Measurements from ENCODE around the gene RPL27.

DNA sequence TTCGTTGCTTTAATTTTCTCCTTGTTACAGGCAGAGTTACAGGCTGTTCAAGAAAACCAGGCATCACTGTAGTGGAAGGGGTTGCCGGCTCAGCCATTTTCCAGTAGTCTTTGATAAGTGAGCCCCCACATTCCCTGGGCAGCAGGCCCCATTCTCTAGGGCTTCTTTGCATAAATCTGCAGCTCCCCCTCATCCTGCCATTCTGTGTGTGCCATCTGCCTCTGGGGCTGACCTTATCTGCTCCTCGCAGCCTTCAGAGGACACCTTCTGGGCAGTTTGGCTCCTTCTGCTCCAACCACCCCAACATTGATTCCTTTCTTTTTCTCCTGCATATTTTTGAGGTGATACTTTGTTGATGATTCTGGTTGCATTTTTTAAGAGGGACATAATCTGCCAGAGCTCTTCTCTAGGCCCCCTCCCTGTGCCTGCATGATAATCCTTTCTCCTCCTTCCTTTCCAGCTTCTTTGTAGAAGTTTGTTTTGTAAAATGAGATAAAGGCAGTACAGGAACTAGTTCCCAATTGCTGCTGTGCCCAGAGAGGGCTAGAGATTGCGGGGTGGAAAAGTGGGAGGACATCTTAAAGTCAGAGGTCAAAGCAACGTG is 43.9 kb downstream of the RPL27 start:
- TF ChIP-seq CTCF (IDR thresholded peaks at IDR 0.05) (no peak), POLR2A (IDR thresholded peaks at IDR 0.05) (no peak)

All from esophagus squamous epithelium (tissue), 4 donors.